DMS153 (cell line): ENCODE data around the gene HIPK3.
"Not testable (repeated sequence)": the region's sequence is repeated elsewhere in the genome, so short reads cannot be mapped to it uniquely, and the experiment has no call there.

Experiments used
- DNase-seq: peaks from one replicate; lab custom pipeline; 2025; lab: John Stamatoyannopoulos, UW

HIPK3 gene

DNA sequence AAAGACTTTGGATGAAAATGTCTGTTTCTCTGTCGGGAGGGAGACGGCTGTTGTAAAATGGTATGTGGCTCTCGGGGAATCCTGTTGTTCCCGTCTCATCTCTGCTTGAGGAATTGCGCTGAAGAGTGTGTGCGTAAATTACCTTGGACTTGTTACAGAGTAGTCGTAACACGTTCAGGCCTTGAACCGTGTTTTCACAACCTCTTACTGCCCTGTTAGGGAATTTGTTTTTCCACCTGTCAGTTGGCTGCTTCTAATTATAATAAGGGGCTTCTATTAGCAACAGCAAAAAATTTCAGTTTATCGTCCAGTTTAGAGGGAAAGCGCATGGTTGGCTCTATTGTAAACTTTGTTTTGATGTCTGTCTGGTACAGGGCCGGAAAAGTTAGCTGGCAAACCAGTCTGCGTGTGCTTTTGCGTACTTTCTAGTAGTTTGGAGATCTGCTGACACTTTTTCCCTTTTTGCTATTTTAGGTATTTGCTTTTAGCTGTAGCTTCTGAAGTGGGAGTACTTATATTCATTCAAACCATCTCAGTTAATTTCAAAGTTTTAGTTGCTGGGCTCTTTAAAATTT is 1.5 kb downstream of the HIPK3 start:
- DNase-seq: peak; percentile 67

DNA sequence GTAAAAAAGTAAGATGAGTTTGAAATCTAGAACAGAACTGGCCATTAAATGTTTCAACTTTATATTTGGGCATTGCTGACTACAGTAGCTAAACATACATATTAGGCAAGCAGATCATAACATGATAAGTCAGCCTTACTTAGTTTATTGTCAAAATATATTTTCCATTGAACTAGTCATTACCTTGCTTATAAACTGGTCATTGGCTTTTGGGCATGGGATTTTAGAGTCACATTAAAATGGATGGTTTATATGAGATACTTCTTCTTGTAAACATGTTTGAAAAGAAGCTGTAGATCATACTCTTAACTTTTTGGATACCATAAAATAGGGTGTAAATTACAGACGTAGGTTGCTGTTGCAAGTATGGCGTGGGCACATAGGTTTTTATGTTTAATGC is 2.7 kb downstream of the HIPK3 start:
- no peak for DNase-seq

DNA sequence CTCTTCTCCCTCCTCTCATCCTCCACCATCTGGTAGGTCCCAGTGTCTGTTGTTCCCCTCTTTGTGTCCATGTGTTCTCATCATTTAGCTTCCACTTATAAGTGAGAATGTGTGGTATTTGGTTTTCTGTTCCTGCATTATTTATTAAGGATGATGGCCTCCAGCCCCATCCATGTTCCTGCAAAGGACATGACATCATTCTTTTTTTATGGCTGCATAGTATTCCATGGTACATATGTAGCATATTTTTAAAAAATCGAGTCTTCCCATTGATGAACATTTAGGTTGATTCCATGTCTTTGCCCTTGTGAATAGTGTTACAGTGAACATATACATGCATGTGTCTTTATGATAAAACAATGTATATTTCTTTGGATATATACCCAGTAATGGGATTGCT is 4.2 kb downstream of the HIPK3 start:
- not testable (repeated sequence) for DNase-seq

DNA sequence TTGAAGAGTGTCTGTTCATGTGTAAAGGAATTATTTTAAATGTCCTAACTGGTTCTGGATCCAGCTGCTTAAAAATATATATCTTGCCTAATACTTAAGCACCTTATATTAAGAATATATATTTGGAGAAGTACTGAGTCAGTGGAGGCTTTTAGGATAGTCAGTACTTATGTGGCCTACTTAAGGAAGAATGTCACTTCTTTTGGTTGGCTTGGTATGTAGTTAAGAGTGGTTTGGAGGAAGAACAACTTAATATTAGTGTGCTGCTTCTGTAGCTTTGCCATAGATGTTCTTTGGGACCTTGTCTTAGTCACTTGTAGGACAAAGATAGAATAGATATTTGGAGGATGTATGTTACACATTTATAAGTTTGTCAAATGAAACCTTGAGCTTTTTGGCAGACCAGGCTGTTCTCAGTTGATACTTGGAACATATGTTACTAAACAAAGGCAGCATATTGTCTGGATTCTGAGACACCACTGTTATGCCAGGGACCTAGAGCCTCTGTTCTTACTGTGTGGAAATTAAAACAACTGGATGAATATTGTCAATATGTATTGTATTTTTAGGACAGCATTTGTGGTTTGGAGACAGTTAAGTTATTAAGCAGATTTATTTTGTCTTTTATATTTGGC is 4.9 kb downstream of the HIPK3 start:
- DNase-seq: no peak

DNA sequence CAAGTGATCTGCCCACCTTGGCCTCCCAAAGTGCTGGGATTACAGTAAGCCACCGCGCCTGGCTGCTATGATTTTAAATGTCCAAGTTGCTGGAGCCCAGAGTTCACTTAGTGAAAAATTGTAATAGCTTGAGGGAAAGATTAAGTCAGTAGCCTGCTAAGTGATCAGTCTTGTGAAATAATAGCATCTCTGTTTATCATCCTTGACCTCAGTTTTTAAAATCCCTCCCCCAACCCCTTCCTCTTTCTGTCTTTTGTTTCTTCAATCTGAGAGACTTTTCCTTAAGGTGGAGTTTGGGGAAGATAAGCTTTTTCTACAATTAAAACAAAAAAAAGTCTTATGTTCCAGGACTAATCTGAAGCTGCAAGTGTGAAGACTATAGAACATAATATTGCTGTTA is 6.4 kb downstream of the HIPK3 start:
- DNase-seq: no peak

DNA sequence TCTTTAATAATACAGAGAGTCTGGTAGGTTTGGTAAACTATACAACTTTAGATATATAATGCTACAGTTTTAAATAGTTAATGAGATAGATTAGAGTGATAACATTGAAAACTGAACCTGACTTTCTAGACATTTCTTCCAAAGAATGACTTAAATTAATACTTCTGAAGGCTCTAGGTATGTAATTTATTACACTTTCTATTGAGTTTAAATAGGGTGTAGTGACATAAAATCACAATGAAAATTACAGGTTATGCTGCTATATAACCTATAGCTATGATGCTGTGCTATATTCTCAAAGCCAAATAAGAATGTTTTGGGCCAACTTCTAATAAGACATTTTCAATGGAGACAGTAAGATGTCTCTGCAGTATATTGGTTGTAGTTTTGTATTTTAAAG is 7.7 kb downstream of the HIPK3 start:
- DNase-seq: no peak

DNA sequence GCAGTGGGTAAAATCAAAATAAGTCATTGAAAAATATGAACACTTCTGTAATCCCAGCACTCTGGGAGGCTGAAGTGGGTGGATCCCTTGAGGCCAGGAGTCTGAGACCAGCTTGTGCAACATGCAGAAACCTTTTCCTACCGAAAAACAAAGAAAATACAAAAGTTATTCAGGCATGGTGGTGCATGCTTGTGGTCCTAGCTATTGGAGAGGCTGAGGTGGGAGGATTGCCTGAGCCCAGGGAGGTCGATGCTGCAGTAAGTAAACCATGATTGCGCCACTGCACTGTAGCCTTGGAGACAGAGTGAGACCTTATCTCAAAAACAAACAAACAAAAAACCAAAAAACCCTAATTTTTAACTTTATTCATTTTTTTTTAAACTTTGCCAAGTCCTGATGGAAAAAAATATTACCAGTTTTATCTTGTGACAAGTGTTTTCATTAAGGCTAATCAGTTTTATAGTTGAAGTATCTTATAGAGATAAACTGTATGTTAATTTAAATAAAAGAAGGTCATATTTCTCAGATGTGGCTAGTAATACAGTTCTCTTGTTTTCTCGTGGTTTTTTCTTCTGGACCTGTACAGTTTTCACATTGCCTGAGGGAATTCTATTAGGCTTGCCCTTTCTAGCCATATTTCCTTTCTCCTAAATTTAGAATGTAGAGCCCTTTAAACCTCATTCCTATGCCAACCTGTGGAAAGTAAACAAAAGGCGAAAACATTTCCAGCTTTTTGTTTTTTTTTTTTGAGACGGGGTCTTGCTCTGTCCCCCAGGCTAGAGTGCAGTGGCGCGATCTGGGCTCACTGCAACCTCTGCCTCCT is 9.4 kb downstream of the HIPK3 start:
- no peak for DNase-seq

DNA sequence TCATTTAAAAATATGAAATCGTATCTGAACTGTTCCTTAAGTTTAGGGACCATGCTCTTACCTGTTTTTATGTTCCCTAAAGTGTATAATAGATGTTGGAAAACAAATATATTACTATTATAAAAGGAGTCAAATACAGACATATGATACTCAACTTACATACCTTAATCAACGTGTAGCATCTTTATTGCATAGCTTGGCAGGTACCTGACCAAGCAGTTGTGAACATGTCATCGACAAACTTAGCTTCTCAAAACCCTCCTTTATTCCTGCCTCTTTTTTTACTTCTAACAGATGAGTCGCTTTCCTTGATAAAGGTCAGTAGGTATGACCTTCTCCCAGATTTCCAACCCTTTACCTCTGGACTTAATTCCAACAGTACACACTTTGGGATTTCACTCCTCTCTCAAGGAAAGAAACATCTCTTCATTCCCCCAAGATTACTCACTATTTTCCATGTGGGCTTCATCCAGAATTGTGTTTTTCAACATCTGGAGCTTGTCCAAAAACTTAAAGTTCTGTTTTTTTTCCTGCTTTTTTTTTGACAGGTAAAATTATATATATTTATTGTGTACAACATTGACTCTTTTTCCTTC is 11.9 kb downstream of the HIPK3 start:
- DNase-seq: no peak

DNA sequence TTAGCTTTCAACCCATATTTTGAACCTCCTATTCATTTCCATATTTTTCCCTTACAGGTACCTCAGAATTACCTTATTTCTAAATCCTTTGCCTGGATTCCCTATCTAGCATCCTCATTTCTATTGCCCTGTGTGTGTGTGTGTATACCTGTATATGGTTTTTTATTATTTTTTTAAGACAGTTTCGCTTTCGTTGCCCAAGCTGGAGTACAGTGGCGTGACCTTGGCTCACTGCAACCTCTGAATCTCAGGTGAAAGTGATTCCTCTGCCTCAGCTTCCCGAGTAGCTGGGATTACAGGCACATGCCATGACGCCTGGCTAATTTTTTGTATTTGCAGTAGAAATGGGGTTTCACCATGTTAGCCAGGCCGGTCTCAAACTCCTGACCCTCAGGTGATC is 12.6 kb downstream of the HIPK3 start:
- DNase-seq: no peak

DNA sequence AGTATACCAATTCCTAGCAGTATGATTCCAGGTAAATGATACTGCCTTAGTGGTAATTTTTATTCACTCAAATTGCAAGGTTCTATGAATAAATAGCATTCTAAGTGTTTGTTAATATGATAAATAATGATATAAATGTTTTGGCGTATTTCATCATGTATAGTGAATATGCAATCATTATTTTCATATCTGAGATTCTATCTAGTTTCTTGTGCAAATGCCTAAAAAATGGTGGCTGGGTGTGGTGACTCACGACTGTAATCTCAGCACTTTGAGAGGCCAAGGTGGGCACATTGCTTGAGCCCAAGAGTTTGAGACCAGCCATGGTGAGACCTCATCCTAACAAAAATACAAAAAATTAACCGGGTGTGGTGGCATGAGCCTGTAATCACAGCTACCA is 13.9 kb downstream of the HIPK3 start:
- no peak for DNase-seq

DNA sequence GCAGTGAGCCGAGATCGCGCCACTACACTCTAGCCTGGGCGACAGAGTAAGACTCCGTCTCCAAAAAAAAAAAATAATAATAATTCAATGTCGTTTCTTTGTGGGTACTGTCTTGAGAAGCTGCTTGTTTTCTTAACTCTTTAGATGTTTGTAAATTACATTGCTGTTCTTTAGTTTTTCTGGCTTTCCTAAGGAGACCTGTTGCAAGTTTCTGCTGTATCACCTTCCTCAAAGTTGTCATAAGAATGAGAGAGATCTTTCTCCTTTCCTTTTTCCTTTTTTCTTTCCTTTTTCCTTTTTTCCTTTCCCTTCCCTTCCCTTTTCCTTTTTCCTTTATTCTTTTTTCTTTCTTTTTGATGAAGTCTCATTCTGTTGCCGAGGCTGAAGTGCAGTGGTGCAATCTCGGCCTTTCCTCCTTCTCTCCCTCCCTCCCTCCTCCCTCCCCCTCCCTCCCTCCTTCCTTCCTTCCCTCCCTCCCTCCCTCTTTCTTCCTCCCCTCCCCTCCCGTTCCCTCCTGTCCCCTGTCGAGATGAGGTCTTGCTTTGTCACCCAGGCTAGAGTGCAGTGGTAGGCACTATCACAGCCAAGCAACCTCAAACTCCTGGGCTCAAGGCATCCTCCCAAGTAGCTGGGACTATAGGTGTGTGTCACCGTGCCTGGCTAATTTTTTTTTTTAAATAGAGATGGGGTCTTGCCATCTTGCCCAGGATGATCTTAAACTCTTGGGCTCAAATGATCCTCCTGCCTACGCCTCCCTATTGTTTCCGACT is 15.3 kb downstream of the HIPK3 start:
- DNase-seq: no peak

DNA sequence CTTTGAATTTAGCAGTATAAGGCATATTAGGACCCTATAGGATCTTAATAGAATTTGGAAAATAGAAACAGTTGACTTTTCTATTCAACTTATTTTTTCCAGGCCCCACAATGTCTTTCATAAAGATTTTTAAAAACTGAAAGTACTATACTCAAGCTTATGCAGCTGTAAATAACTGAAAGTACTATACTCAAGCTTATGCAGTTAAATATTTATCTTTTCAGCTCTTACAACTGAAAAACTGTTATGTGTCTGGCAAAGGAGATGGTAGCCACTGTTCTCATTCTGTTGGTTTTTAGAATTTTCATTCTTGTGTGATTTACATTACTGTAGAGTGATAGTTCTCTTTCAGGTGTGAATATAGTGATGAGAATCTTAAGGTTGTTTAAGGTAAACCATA is 16.5 kb downstream of the HIPK3 start:
- DNase-seq: no peak

DNA sequence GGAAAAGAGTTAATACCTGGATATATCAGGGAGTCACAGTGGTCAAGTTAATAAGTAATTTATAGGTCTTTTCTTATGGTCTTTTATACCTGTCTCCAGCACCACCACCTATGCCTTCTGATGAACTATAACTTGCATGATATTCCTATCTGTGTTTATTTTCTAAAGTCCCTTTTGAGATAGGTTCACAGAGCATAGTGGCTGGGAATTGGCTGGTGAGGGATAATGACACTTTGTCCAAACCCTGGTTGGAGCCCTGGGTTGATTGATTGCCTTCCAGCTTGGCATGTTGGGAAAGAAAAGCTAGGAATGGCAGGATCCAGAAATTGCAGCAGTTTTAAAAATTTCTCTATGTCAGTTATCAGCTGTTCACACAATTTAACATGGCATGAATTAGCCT is 23.2 kb downstream of the HIPK3 start:
- no peak for DNase-seq

DNA sequence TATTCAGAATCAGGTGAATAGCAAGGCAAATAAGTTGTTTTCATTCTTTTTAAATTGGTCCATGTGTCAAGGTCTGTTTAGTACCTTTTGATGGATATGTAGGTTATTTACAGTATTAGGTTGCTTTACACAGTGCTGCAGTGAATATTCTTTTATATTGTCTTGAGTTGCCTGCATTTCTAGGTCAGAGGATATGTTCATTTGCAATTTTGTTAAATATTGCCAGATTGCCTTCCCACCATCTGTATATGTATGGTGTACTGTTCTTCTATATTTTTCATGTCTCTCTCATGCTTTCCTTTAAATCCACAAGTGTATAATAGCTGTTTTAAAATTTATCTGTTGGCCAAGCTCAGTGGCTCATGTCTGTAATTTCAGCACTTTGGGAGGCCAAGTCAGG is 24.6 kb downstream of the HIPK3 start:
- DNase-seq: no peak

DNA sequence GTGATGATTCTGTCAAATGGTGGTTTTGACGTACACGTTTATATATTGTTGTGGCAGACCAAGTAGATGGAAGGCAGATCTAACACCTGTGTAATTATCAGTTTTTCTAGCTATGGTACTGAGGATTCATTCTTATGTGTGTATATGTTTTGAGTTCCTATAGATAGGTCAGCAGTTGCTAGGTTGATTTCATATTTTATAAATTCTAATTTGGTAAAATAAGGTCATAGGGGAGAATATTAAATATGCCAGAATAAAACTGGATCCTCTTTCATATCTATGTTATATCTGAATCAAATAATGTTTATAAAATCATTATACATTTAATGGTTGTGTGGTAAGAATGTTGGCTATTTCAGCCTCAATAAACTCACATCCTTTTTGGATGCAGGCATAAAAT is 27.6 kb downstream of the HIPK3 start:
- no peak for DNase-seq

DNA sequence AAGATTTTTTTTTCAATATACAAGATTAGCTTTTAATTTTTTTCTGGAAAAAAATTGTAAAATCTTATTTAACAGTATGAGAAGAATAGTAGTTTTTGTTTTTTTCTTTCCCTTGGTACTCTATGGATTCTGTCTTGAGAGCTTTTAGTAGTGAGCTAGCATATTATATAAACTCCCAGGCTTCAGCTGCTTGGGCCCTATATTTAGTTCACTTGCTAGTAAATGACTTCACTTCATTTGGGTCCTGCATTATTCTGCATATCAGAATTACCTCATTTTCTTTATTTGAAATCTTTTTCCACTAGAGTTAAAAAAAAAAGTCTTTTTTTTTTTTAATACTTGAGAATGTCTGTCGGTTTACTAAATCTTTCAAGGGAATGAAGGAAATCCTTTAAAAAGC is 33.1 kb downstream of the HIPK3 start:
- DNase-seq: no peak

DNA sequence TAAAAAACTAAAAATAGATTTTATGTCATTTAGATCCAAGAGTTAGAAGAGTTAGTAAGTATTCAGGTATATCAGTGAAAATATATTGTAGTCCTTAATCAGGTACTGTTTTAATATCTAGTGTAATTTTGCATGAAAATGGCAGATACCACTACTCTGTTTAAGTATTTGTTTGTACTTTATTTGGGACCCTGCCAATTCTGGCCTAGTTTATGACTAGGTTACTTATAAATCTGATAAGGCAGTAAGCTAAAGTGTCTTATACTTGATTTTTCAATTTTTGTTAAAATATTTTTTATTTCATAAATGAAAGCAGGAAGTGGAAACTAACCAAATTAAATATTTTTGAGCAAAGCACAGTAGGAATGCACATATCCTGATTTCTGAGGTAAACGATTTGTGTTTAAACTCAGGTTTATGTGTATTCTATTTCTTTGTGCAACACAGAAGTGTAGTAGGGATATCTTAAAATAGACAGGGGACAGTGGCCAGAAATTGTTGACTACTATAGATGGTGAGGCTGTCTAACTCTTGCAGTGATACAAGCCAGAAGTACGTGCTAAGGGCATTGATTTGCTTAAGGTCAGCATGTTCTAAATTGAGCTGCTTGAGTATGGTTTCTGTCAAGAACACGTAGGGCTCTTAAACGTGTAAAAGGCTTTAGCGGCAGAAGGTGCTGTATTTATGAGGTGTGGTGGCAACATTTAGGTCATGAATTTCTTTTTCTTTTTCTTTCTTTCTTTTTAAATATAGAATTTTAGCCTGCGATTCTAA is 34.0 kb downstream of the HIPK3 start:
- no peak for DNase-seq

DNA sequence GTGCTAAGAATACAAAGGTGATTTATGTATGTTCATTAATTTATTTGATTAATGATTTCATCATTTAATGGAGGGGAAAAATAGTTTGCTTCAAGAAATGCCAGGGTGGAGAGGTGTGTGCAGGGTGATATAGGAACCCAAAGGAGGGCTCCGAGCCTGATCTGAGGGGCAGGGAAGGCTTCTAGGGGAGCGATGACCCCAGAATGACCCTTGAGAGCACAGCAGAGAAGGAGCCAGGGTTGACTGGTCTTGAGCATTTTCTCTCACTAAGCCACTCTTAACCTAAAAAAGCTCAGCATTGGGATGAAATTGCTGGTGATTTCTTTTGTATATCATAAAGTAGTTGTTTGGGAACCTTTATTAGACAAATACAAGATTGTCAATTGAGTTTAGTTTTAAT is 35.1 kb downstream of the HIPK3 start:
- no peak for DNase-seq

DNA sequence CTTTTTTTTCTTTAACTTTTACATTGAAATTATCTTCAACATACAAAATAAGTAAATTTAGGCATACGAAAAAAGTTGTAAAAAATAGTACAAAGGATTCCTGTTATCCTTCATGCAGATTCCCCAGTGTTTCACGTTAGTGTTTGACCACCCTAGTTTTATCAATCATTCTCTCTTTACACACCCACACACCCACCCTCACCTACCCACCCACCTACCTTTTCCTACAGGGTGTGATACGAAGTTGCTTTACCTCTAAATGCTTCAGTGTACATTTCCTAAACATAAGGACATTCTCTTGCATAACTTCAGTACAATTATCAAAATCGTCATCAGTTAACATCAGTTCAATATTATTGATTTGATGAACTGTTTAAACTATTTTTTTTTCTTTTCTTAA is 37.0 kb downstream of the HIPK3 start:
- DNase-seq: no peak

DNA sequence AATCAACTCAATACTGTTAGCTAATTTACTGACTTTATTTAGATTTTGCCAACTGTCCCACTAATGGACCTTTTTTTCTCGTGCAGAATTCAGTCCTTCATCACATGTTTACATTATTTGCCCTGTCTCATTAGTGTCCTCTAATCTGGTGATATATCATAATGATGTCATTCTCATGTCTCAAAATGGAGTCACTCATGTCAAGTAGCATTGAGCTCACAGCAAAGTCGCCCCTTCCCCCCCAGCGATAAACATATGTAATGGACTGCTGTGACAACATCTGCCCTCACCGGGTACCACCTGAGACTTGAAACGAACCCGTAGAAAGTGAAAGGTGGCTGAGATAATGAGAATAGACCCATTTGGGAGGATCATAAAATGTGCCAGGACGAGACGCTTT is 37.6 kb downstream of the HIPK3 start:
- DNase-seq: no peak

DNA sequence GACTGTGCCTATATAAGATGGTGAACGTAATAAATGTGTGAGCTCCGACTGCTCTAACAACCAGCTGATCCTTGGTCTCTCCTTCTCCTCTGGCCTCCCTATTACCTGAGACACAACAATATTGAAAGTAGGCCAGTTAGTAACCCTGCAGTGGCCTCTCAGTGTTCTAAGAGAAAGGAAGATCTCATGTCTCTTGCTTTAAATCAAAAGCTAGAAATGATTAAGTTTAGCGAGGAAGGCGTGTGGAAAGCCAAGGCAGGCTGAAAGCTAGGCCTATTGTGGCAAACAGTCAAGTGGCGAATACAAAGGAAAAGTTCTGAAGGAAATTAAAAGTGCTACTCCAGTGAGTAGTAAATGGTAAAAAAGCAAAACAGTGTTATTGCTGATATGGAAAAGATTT is 39.5 kb downstream of the HIPK3 start:
- DNase-seq: no peak

DNA sequence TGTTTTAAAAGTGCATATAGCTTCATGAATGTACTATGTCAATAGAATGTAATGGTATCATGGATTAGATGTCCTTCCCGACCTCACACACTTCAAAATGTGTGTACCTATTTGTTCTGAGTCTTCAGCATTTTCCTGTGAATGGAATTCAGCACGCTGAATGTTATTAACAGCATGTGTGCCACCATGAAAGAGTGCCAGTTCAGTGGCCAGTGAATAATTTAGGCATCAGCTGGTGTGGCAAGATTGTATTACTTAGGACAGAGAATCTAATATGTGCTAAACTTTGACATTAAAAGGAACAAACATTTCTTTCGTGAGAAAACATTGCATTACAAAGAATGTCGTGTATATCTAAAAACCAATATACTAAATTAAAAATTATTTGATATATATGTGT is 46.4 kb downstream of the HIPK3 start:
- no peak for DNase-seq
